Kidney (tissue), 14 donors: Measurements from ENCODE around the gene PLIN3. TPM values are rescaled to one million over a fixed set of nuclear protein-coding genes. Genes with fewer than 3 reads are reported as not detected.

Experiments used
- DNase-seq, 5 donors: peaks; one replicate each; pipeline ENCODE4 v3.0.0-alpha.2; 2013 to 2020
- FAIRE-seq: peaks from 2 replicates; lab custom pipeline; 2012; peaks lifted over from hg19 to GRCh38; lab: Jason Lieb, UNC
- H3K27ac ChIP-seq, 2 donors: one replicate each; pipeline ENCODE4 v1.7.0; 2013; ENCODE audit warnings: low read depth in 2 of 2, low read length in 2 of 2, inconsistent platforms in 1 of 2
- H3K27me3 ChIP-seq: one replicate; pipeline ENCODE4 v1.7.1; 2013; ENCODE audit warnings: low read length, inconsistent platforms; ENCODE audit not compliant: control insufficient read depth, insufficient read depth
- H3K36me3 ChIP-seq, 3 donors: one replicate each; pipeline versions ENCODE4 v1.7.0 to v1.7.1; 2013; ENCODE audit warnings: low read length in 3 of 3, control low read depth in 1 of 3, inconsistent platforms in 1 of 3; ENCODE audit not compliant: insufficient read depth in 3 of 3, control insufficient read depth in 2 of 3
- H3K4me1 ChIP-seq, 3 donors: one replicate each; pipeline versions ENCODE4 v1.7.0 to v1.7.1; 2013; ENCODE audit warnings: low read length in 3 of 3, inconsistent platforms in 1 of 3, low read depth in 1 of 3; ENCODE audit not compliant: control insufficient read depth in 2 of 3, insufficient read depth in 2 of 3
- H3K4me3 ChIP-seq, 3 donors: one replicate each; pipeline versions ENCODE4 v1.7.0 to v1.8.1; 2013; ENCODE audit warnings: low read length in 3 of 3, control low read depth in 1 of 3, inconsistent platforms in 1 of 3
- H3K9ac ChIP-seq, 3 donors: one replicate each; pipeline versions ENCODE4 v1.7.0 to v1.7.1; 2013; ENCODE audit warnings: low read length in 3 of 3, control low read depth in 1 of 3, inconsistent platforms in 1 of 3
- H3K9me3 ChIP-seq, 3 donors: one replicate each; pipeline versions ENCODE4 v1.7.0 to v1.7.1; 2013; ENCODE audit warnings: low read length in 3 of 3, control low read depth in 1 of 3, inconsistent platforms in 1 of 3; ENCODE audit not compliant: control insufficient read depth in 2 of 3, insufficient read depth in 1 of 3
- intact Hi-C: fragments of 100-400 bp; cut with DNase I; formaldehyde crosslinking; loops from one replicate; pipeline ENCODE4 v1.11.1; 2022
- polyA plus RNA-seq: library from polyadenylated mRNA; stranded (reverse); fragments of 350-450 nt; fragmentation: Illumina TruSeq; extraction: RNeasy Lipid Tissue Mini Kit (QIAGEN cat#74804); gene quantifications from one replicate; pipeline ENCODE4 v1.2.3, GENCODE V29; 2014; ENCODE audit warnings: low read depth, low replicate concordance; ENCODE audit not compliant: insufficient read depth
- total RNA-seq: library from RNA; stranded (reverse); fragmentation: NEBNext Ultra II Directional; extraction: Animal tissue kit (Norgen Biotek cat#: 25700); gene quantifications from one replicate; pipeline ENCODE4 v1.2.1, GENCODE V29; 2021
- TF ChIP-seq, protein P1 (sequence below): IDR thresholded peaks from 3 replicates; pipeline ENCODE4 v1.5.1; 2012; ENCODE audit warnings: mild to moderate bottlenecking, moderate library complexity, borderline replicate concordance; ENCODE audit not compliant: insufficient read depth; ENCODE audit errors: extremely low read depth
- donor health status: control.
- donor health status: control.
- donor health status: control.
- donor health status: control.
- donor health status: control.
- donor health status: DM: yes; HTN: yes; CAD: no.
- donor health status: Normal renal cell carcinoma (clear cell type).

PLIN3 gene
- total and polyA plus RNA-seq, 2 donors from 2014 or later = 30.5 to 60.0 TPM

DNA sequence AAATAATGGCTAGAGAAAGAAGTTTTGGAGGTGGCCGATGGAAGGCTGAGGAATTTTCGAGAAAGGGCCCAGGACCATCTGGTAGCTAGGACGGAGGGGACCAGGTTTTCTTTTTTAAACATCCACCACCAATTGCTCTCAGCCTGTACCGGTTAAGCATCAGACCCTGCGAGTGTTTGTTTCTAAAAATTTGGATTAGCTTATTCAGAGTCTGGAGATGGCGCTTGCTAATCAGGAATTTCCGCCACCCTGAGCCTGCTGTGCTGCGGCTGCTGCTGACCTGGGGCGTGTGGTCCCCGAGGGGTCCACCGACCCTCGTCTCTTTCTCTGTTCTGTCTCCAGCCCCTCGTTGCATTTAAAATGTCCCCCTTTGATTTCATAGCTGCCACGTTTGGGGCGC, 43.8 kb upstream of the PLIN3 start:
- Histone ChIP-seq H3K27ac (no peak overlapping the region), H3K4me1 (peaks cover 0 to 15% (median 13%) of the 10 kb centered on the region in 3 donors)
- DNase-seq = peak in 1 of 5 donors; percentile 23

DNA sequence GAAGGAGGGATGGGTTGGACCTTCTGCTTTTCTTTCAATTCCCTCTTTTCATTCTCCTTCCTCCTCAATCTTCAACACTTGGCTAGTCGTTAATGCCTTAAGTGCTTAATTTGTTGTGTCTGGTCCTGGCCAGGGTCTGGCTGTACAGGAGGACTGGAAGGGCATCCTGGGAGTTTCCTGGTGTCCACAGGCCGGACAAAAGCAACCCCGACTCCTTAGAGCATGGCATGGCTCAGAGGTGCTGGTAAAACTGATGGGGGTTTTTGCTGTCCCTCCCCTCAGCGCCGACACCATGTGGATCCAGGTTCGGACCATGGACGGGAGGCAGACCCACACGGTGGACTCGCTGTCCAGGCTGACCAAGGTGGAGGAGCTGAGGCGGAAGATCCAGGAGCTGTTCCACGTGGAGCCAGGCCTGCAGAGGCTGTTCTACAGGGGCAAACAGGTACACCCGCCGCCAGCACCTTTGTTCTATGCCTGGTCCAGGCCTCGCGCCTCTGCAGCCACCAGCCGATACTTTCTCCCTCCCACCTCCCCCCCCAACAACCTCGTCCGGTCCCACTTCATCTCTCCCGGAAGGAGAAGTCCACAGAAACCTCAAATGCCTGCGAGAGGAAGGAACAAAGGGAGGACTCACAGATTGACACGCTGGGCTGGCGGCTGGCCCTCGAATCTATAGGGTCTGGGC, 43.3 kb upstream of the PLIN3 start:
- Histone ChIP-seq H3K27me3 (no peaks in the 10 kb centered on the region), H3K36me3 (no peaks in the 10 kb centered on the region), H3K9ac (peak overlapping the region in 2 of 3 donors; percentile 22 to 58), H3K4me1 (peaks cover 0 to 15% (median 13%) of the 10 kb centered on the region in 3 donors), H3K27ac (no peak overlapping the region), H3K4me3 (peak overlapping the region; percentile 44 to 72 (median 59)), H3K9me3 (no peaks in the 10 kb centered on the region)
- no peak for FAIRE-seq
- DNase-seq = peak in 4 of 5 donors; percentile 31 to 75 (median 59)
- TF ChIP-seq, protein P1, sequence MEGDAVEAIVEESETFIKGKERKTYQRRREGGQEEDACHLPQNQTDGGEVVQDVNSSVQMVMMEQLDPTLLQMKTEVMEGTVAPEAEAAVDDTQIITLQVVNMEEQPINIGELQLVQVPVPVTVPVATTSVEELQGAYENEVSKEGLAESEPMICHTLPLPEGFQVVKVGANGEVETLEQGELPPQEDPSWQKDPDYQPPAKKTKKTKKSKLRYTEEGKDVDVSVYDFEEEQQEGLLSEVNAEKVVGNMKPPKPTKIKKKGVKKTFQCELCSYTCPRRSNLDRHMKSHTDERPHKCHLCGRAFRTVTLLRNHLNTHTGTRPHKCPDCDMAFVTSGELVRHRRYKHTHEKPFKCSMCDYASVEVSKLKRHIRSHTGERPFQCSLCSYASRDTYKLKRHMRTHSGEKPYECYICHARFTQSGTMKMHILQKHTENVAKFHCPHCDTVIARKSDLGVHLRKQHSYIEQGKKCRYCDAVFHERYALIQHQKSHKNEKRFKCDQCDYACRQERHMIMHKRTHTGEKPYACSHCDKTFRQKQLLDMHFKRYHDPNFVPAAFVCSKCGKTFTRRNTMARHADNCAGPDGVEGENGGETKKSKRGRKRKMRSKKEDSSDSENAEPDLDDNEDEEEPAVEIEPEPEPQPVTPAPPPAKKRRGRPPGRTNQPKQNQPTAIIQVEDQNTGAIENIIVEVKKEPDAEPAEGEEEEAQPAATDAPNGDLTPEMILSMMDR = no peak
- intact Hi-C loops = loop anchor here (5.0 kb wide), 1 partner anchor 33 kb away; no protein-coding TSS in a partner anchor

More for the DNA sequence above, 43.8 kb upstream of the PLIN3 start:
- Histone ChIP-seq H3K9ac (peak overlapping the region in 2 of 3 donors; percentile 33 to 58), H3K4me3 (peak overlapping the region in 1 of 3 donors; percentile 2), H3K9me3 (no peaks in the 10 kb centered on the region), H3K36me3 (no peaks in the 10 kb centered on the region), H3K27me3 (no peaks in the 10 kb centered on the region)
- TF ChIP-seq, protein P1 = no peak
- FAIRE-seq = no peak
- intact Hi-C loops = loop anchor here (5.0 kb wide), 1 partner anchor 34 kb away; no protein-coding TSS in a partner anchor

DNA sequence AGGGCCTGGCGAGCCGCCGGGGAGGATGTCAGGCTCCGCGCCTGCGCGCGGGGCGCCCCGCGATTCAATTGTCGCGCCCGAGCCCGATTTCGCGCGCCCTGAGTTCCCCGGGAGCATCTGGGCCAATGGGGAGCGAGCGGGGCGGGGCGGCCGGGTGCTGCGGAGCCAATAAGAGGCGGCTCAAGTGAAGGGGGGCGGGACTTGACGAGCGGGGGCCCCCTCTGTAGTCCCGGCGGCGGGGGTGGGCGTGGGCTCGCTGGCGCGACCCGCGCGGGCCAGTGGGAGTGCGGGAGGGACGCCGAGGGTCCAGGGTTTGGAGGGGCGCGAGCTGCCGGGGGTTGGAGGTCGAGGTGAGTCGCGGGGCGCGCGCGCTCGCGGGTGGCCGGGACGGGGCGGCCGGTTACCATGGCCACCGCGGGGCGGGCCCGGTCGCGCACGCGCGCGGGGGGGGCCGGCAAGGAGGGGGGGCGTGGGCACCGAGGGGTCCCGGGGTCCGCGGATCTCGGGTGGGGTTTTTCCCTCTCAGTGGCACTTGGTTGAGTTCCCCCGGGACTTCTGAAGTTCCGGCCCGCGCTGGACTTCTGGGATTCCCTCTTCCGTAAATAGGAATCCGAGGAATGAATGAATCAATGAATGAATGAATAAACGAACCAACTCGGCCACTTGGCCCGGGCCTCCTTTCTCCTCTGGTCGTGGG, 42.6 kb upstream of the PLIN3 start:
- H3K27me3 ChIP-seq = no peaks in the 10 kb centered on the region
- H3K27ac ChIP-seq = no peak overlapping the region
- FAIRE-seq (no peak), DNase-seq (peak; percentile 92 to 98 (median 95))
- H3K4me1 ChIP-seq = peaks cover 0 to 15% (median 13%) of the 10 kb centered on the region in 3 donors
- H3K9me3 ChIP-seq = no peaks in the 10 kb centered on the region
- TF ChIP-seq, protein P1 = no peak
- intact Hi-C loops = loop anchor here (5.0 kb wide), 1 partner anchor 33 kb away; no protein-coding TSS in a partner anchor
- peak overlapping the region in 2 of 3 donors; percentile 19 to 22 for H3K9ac ChIP-seq
- no peaks in the 10 kb centered on the region for H3K36me3 ChIP-seq
- H3K4me3 ChIP-seq = peak overlapping the region; percentile 44 to 72 (median 59)
